Muscle layer of colon (tissue), 2 donors: Measurements from ENCODE around the gene ZNF526.
A peak's percentile ranks its signal among the peaks of the same experiment; 100 is the strongest.

ENCODE experiments used
- H3K27ac ChIP-seq: one replicate; pipeline ENCODE4 v1.7.0; 2013; ENCODE audit warnings: low read depth, mild to moderate bottlenecking, low read length, moderate library complexity
- H3K27me3 ChIP-seq, 2 donors: one replicate each; pipeline ENCODE4 v1.7.0; 2013; ENCODE audit warnings: low read length in 2 of 2, mild to moderate bottlenecking in 2 of 2; ENCODE audit not compliant: insufficient read depth in 2 of 2, control insufficient read depth in 1 of 2
- H3K36me3 ChIP-seq: one replicate; pipeline ENCODE4 v1.7.0; 2013; ENCODE audit warnings: mild to moderate bottlenecking, low read length; ENCODE audit not compliant: insufficient read depth
- H3K4me1 ChIP-seq: one replicate; pipeline ENCODE4 v1.7.0; 2013; ENCODE audit warnings: mild to moderate bottlenecking, low read length; ENCODE audit not compliant: insufficient read depth
- H3K4me3 ChIP-seq, 2 donors: one replicate each; pipeline ENCODE4 v1.7.0; 2013; ENCODE audit warnings: low read length in 2 of 2, low read depth in 1 of 2, mild to moderate bottlenecking in 1 of 2, moderate library complexity in 1 of 2
- H3K9ac ChIP-seq: one replicate; pipeline ENCODE4 v1.7.0; 2013; ENCODE audit warnings: low read length
- H3K9me3 ChIP-seq: one replicate; pipeline ENCODE4 v1.7.0; 2013; ENCODE audit warnings: mild to moderate bottlenecking, low read length
- donor health status: abdominal sarcoma.
- donor health status: Adenocarcinoma of cecum.

The ZNF526 gene

DNA sequence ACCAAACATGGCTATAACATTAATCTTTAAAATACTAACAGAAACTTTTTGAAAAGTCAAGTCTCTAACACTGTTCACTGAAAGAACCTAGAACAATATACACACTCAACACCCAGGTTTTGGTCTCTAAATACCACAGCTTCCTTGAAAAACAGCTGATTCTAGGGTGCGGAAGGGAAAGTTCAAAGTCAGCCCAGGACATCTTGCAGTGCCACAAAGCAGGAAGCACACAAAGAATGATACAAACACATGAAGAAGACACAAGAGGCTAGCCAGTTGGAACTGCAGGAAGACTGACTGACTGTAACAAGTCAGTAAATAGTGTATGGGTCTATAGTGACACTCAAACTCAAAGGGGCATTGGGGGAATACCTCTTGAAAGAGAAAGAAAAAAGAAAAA, 7.2 kb upstream of the ZNF526 start:
- peaks cover 17% of the 10 kb centered on the region for H3K4me1 ChIP-seq
- peaks cover 35% of the 10 kb centered on the region for H3K36me3 ChIP-seq

DNA sequence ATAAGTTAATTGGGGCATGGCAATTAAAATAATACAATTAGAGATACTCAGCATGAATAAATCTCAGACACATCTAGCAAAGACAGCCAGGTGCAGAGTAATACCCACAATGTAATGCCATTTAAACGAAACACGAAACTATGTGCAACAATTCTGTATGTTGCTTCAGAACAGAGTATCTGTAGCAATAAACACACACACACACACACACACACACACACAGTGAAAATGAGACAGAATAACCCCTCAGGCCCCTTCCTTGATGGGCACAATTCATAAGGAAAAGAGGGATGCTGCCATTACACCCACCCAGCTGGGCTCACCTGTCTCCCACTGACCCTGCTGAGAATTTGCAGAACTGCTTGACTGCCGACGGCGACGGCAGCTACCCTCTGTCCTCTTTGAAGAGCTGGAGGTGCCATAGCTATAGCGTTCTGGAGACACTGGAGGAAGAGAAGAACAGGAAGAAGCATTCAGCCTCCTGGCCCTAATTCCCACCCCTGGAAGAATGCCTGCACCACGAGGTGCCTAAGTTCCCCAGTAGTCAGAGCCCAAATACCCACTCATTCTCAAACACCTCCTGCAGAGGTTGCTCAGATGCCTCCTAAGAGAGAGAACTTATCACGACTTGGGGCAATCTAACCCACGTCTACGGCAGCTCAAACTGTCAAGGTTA, 5.2 kb upstream of the ZNF526 start:
- no peaks in the 10 kb centered on the region for H3K9me3 ChIP-seq

More for the DNA sequence above, 7.2 kb upstream of the ZNF526 start:
- H3K4me3 ChIP-seq, result no peak overlapping the region
- no peak overlapping the region for H3K27ac ChIP-seq
- no peaks in the 10 kb centered on the region for H3K27me3 ChIP-seq
- H3K9ac ChIP-seq, result no peak overlapping the region
- H3K9me3 ChIP-seq, result no peaks in the 10 kb centered on the region

DNA sequence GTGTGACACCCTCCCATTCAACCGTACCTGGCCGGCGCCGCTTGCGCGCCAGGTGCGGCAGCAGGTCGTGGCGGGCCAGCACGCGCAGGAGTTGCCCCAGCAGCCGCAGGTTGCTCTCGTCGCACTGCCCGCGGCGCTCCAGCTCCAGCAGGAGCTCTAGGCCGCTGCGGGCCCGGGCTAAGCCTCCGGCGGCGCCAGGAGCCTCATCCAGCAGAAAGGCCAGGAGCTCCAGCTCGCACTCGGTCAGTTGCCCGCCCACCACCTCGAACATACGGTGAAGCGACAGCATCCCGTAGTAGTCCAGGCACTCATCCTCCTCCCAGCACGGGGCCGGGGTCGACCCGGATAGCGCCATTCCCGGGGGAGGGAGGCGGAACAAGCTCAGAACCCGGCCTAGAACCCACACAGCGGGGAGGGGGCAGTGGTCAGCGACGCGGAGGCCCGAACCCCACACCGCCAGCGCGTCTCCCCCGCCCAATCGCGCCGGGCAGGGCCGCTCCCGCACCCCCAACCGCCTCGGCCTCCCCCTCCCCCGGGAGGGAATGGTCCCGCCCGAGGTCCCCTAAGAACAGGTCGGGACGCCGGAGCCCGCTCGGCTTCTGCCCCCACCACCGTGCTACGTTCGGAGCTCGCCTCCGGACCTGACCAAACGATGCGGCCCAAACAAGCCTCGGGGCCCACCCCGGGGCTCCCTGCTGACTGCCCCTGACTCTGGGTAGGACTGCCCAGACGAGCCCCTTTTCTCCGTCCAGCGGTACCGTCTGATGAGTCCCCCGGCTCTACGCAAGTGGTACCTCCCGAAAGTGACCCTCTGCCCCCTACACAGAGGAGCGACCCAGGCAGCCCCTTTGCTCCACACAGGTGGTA, 3.2 kb upstream of the ZNF526 start:
- H3K27me3 ChIP-seq, result no peaks in the 10 kb centered on the region
- H3K9ac ChIP-seq, result peak overlapping the region; percentile 70
- H3K27ac ChIP-seq, result peak overlapping the region; percentile 61
- peaks cover 17% of the 10 kb centered on the region for H3K36me3 ChIP-seq
- H3K4me1 ChIP-seq, result peaks cover 39% of the 10 kb centered on the region
- H3K9me3 ChIP-seq, result no peaks in the 10 kb centered on the region
- peak overlapping the region; percentile 64 to 83 for H3K4me3 ChIP-seq

More for the DNA sequence above, 5.2 kb upstream of the ZNF526 start:
- Histone ChIP-seq H3K27me3 (no peaks in the 10 kb centered on the region), H3K9ac (no peak overlapping the region), H3K4me3 (no peak overlapping the region), H3K27ac (no peak overlapping the region), H3K36me3 (peaks cover 17% of the 10 kb centered on the region), H3K4me1 (peaks cover 31% of the 10 kb centered on the region)

GRCh38 chr19:42217520-42218437, 2.3 kb upstream of the ZNF526 start, which contains the start of gene DEDD2:
TSS of gene DEDD2 (minus strand) at chr19:42217677. CDS start at chr19:42217007, 670 bp downstream.
- H3K27me3 ChIP-seq, result no peaks in the 10 kb centered on the region
- H3K27ac ChIP-seq, result peak within 1 kb of the TSS; percentile 61
- H3K4me3 ChIP-seq, result peak within 1 kb of the TSS; percentile 64 to 83
- H3K9me3 ChIP-seq, result no peaks in the 10 kb centered on the region
- peaks cover 17% of the 10 kb centered on the region for H3K36me3 ChIP-seq
- H3K9ac ChIP-seq, result peak within 1 kb of the TSS; percentile 70
- H3K4me1 ChIP-seq, result peaks cover 39% of the 10 kb centered on the region

GRCh38 chr19:42220751-42221097, 612 bp downstream of the ZNF526 start:
- H3K9me3 ChIP-seq, result no peaks in the 10 kb centered on the region
- peak overlapping the region; percentile 96 for H3K27ac ChIP-seq
- H3K9ac ChIP-seq, result peak overlapping the region; percentile 60
- peaks cover 33% of the 10 kb centered on the region for H3K4me1 ChIP-seq
- no peaks in the 10 kb centered on the region for H3K27me3 ChIP-seq
- peaks cover 15% of the 10 kb centered on the region for H3K36me3 ChIP-seq
- peak overlapping the region; percentile 90 to 92 for H3K4me3 ChIP-seq

DNA sequence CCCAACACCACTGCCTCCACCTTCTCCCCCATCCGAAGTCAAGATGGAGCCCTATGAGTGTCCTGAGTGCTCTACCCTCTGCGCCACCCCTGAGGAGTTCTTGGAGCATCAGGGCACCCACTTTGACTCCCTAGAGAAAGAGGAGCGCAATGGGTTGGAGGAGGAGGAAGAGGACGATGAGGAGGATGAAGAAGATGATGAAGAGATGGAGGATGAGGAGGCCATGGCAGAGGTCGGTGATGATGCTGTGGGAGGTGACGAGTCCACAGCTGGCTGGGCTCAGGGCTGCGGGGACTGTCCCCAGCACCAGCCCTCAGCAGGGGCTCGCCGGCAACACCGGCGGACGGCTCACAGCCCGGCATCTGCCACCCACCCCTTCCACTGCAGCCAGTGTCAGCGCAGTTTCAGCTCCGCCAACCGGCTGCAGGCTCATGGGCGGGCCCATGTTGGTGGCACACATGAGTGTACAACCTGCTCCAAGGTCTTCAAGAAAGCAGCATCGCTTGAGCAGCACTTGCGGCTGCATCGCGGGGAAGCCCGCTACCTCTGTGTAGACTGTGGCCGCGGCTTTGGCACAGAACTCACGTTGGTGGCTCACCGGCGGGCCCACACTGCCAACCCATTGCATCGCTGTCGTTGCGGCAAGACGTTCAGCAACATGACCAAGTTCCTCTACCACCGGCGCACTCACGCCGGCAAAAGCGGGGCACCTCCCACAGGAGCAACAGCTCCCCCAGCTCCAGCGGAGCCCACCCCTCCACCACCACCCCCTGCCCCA, 5.0 kb downstream of the ZNF526 start:
- no peak overlapping the region for H3K27ac ChIP-seq
- no peaks in the 10 kb centered on the region for H3K27me3 ChIP-seq
- no peaks in the 10 kb centered on the region for H3K9me3 ChIP-seq
- H3K4me3 ChIP-seq, result no peak overlapping the region
- H3K4me1 ChIP-seq, result peaks cover 13% of the 10 kb centered on the region
- H3K9ac ChIP-seq, result no peak overlapping the region
- H3K36me3 ChIP-seq, result peaks cover 46% of the 10 kb centered on the region

DNA sequence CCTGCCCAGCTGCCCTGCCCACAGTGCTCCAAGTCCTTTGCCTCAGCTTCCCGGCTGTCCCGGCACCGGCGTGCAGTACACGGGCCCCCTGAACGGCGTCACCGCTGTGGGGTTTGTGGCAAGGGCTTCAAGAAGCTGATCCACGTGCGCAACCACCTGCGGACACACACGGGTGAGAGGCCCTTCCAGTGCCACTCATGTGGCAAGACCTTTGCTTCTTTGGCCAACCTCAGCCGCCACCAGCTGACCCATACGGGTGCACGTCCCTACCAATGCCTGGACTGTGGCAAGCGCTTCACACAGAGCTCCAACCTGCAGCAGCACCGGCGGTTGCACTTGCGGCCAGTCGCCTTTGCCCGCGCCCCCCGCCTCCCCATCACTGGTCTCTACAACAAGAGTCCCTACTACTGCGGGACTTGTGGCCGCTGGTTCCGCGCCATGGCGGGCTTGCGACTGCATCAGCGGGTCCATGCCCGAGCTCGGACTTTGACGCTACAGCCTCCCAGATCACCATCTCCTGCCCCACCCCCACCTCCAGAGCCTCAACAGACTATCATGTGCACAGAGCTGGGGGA, 5.7 kb downstream of the ZNF526 start:
- Histone ChIP-seq H3K27me3 (no peaks in the 10 kb centered on the region), H3K4me3 (no peak overlapping the region), H3K9me3 (no peaks in the 10 kb centered on the region), H3K27ac (no peak overlapping the region), H3K36me3 (peaks cover 50% of the 10 kb centered on the region), H3K9ac (no peak overlapping the region), H3K4me1 (peaks cover 11% of the 10 kb centered on the region)

- H3K9ac ChIP-seq, result no peak overlapping the region
- H3K27ac ChIP-seq, result no peak overlapping the region
- peaks cover 5% of the 10 kb centered on the region for H3K4me1 ChIP-seq
- peaks cover 61% of the 10 kb centered on the region for H3K36me3 ChIP-seq
- no peaks in the 10 kb centered on the region for H3K9me3 ChIP-seq
- H3K27me3 ChIP-seq, result no peaks in the 10 kb centered on the region
- no peak overlapping the region for H3K4me3 ChIP-seq
Observed at GRCh38 chr19:42226886-42227285, 6.8 kb downstream of the ZNF526 start.

DNA sequence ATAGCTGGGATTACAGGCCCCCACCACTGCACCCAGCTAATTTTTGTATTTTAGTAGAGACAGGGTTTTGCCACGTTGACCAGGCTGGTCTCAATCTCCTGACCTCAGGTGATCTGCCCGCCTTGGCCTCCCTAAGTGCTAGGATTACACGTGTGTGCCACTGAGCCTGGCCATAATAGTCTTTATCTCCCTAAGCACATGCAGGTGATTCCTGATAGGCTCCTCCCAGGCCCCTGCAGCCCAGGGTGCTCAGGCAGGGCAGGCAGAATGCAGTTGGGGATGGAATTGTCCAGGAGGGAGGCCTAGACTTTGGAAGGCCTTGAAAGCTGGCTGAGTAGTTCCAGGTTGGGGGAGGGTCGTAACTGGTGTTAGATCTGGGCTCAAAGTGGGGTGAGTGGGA, 8.5 kb downstream of the ZNF526 start:
- H3K9ac ChIP-seq, result no peak overlapping the region
- peaks cover 5% of the 10 kb centered on the region for H3K4me1 ChIP-seq
- no peaks in the 10 kb centered on the region for H3K9me3 ChIP-seq
- peaks cover 78% of the 10 kb centered on the region for H3K36me3 ChIP-seq
- no peaks in the 10 kb centered on the region for H3K27me3 ChIP-seq
- H3K4me3 ChIP-seq, result no peak overlapping the region
- no peak overlapping the region for H3K27ac ChIP-seq

GRCh38 chr19:42229301-42229854, 9.3 kb downstream of the ZNF526 start:
- Histone ChIP-seq H3K4me3 (no peak overlapping the region), H3K36me3 (peaks cover 83% of the 10 kb centered on the region), H3K9ac (no peak overlapping the region)

More at GRCh38 chr19:42229301-42229854, 9.3 kb downstream of the ZNF526 start:
- Histone ChIP-seq H3K9me3 (no peaks in the 10 kb centered on the region), H3K4me1 (peaks cover 5% of the 10 kb centered on the region), H3K27ac (no peak overlapping the region), H3K27me3 (no peaks in the 10 kb centered on the region)
